MCF 10A (cell line): ENCODE results near the gene NDUFS8. TPM values are rescaled to one million over a fixed set of nuclear protein-coding genes. Genes with fewer than 3 reads are reported as not detected.

Experiments used
- BruUV-seq: library from RNA; stranded (reverse); fragments of 400-500 nt; replicated peaks from 2 replicates; lab custom pipeline; 2021; lab: Mats Ljungman, UMichigan
- CTCF ChIA-PET: fragments of 300-600 bp; sonication (Branson Sonifier 250); formaldehyde crosslinking; extraction: SDS; loops from one replicate; lab custom pipeline; 2021; ENCODE audit warnings: antibody characterized with exemption, inconsistent platforms; lab: Yijun Ruan, JAX
- POLR2A ChIA-PET: fragments of 300-600, 350-650 bp; sonication (Branson Sonifier 250); formaldehyde crosslinking; extraction: SDS; loops from one replicate; lab custom pipeline; 2020; ENCODE audit warnings: antibody characterized with exemption, inconsistent platforms; lab: Yijun Ruan, JAX
- DNase-seq: peaks from one replicate; pipeline ENCODE4 v3.0.0-alpha.2; 2018; ENCODE audit not compliant: unreplicated experiment
- H3K27ac Mint-ChIP-seq: one replicate; pipeline ENCODE4 v1.8.0; 2022; ENCODE audit warnings: mild to moderate bottlenecking, low read depth, mixed read lengths; ENCODE audit not compliant: unreplicated experiment
- H3K27me3 Mint-ChIP-seq: one replicate; pipeline ENCODE4 v1.8.0; 2022; ENCODE audit warnings: mixed read lengths; ENCODE audit not compliant: insufficient read depth, unreplicated experiment
- H3K36me3 Mint-ChIP-seq: one replicate; pipeline ENCODE4 v1.8.0; 2022; ENCODE audit warnings: mild to moderate bottlenecking, moderate library complexity, mixed read lengths; ENCODE audit not compliant: insufficient read depth, unreplicated experiment
- H3K4me1 Mint-ChIP-seq: one replicate; pipeline ENCODE4 v1.8.0; 2022; ENCODE audit warnings: mixed read lengths; ENCODE audit not compliant: insufficient read depth, unreplicated experiment
- H3K4me3 Mint-ChIP-seq: one replicate; pipeline ENCODE4 v1.8.0; 2022; ENCODE audit warnings: mild to moderate bottlenecking, moderate library complexity, mixed read lengths; ENCODE audit not compliant: unreplicated experiment
- H3K9me3 Mint-ChIP-seq: one replicate; pipeline ENCODE4 v1.8.0; 2022; ENCODE audit warnings: mixed read lengths; ENCODE audit not compliant: unreplicated experiment
- intact Hi-C: fragments of 100-400 bp; cut with micrococcal nuclease; formaldehyde crosslinking; loops from 2 replicates; pipeline ENCODE4 v1.14.1; 2022
- total RNA-seq: library from RNA; stranded (reverse); gene quantifications from 2 replicates; pipeline ENCODE4 v1.2.3, GENCODE V29; 2022
- TF ChIP-seq, protein P1 (sequence below): fragments of 200-600 bp; IDR thresholded peaks from one replicate; pipeline ENCODE4 v1.8.0; 2022; ENCODE audit warnings: antibody characterized with exemption, mild to moderate bottlenecking; ENCODE audit not compliant: unreplicated experiment

Gene NDUFS8
- total RNA-seq, 1 experiment from 2014 or later: 211 TPM

DNA sequence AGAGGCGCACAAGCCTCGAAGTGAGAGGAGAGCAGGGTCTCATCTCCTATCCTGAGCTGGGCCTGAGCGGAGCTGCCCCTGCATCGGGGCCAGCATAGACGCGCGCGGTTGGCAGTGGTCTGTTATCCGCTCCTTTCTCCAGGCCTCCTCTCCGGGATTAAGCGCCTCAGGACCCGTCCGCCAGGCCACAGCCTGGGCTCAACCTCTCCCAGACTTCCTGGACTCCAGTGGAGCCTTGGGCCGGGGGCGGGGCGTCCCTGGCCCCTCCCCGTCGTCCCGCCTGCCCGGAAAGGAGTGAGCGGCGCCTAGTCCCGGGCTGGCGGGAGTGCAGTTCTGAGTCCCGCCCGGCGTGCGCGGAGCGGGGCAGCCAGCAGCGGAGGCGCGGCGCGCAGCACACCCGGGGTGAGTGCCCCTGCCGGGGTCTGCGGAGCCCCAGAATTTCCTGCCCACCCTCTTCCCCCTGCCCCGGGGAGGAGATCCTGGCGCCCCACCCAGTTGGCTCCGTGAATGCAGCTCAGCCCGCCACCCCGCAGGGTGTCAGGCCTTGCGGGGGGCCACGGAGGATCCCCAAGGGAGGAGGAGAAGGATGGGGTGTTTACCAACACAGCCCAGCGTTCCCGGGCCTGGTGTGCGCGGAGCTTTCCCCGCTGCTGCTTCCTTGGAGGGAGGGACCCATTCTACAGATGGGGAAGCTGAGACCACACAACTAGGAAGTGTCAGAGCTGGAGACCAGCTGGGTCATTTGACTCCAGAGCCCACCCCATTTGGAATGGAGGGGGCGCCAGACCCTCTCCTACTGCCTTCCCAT, 8.4 kb downstream of the NDUFS8 start, which contains the start of gene TCIRG1:
Gene TCIRG1 (plus strand): TSS at position 308 of the 808 bp plus-strand sequence. CDS start 2,247 bp downstream, outside the sequence.
- Mint-ChIP-seq H3K27ac (no peak within 1 kb of the TSS), H3K4me3 (peak within 1 kb of the TSS; percentile 60), H3K36me3 (peaks cover 5% of the 10 kb centered on the region), H3K4me1 (no peaks in the 10 kb centered on the region), H3K9me3 (no peaks in the 10 kb centered on the region), H3K27me3 (no peaks in the 10 kb centered on the region)
- BruUV-seq: no TSS peak
- CTCF ChIA-PET: interaction anchor here (0.7 to 1.0 kb wide), 2 partner anchors 17 to 1257 kb away, joined by 3 read pairs; no protein-coding TSS in a partner anchor
- POLR2A ChIA-PET: interaction anchor here (1.0 to 1.9 kb wide), 5 partner anchors 7 to 173 kb away, joined by 3 to 6 read pairs (median 4); no protein-coding TSS in a partner anchor
- intact Hi-C loops: no loop called here
- peak; percentile 75 for DNase-seq
- TF ChIP-seq, protein P1, sequence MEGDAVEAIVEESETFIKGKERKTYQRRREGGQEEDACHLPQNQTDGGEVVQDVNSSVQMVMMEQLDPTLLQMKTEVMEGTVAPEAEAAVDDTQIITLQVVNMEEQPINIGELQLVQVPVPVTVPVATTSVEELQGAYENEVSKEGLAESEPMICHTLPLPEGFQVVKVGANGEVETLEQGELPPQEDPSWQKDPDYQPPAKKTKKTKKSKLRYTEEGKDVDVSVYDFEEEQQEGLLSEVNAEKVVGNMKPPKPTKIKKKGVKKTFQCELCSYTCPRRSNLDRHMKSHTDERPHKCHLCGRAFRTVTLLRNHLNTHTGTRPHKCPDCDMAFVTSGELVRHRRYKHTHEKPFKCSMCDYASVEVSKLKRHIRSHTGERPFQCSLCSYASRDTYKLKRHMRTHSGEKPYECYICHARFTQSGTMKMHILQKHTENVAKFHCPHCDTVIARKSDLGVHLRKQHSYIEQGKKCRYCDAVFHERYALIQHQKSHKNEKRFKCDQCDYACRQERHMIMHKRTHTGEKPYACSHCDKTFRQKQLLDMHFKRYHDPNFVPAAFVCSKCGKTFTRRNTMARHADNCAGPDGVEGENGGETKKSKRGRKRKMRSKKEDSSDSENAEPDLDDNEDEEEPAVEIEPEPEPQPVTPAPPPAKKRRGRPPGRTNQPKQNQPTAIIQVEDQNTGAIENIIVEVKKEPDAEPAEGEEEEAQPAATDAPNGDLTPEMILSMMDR: no peak

DNA sequence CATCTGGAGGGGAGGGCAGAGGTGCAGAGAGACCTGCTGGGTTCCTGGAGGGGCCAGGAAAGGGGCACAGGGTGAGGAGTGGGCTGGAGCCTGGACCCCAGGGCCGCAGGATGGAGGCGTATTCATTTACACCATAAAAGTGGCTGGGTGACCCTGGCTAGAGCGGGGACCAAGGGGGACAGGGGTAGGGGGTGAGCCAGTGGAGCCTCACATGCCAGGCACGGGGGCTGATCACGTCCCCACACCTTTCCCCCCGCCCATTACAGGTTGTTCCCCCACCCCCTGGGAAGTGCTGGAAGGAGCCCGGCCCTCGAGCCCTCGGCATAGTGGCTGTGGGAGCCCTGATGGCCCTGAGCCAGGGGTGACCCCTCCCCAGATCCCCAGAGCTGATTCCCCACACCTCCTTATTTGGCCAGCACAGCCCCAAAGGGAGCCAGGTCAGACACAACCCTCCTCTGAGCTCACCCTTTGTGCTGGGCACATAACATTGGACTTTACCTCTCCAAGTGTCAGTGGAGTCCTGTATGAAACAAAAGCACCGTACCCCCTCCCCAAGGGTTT, 9.1 kb downstream of the NDUFS8 start:
- TF ChIP-seq, protein P1: no peak
- Mint-ChIP-seq H3K4me3 (peak overlapping the region; percentile 60), H3K4me1 (no peaks in the 10 kb centered on the region), H3K9me3 (no peaks in the 10 kb centered on the region), H3K27me3 (no peaks in the 10 kb centered on the region), H3K27ac (no peak overlapping the region), H3K36me3 (no peaks in the 10 kb centered on the region)
- DNase-seq: no peak
- ChIA-PET POLR2A (interaction anchor here (1.0 to 1.9 kb wide), 4 partner anchors 8 to 25 kb away, joined by 3 to 6 read pairs (median 4); no protein-coding TSS in a partner anchor), CTCF (no interaction called here)
- BruUV-seq: no TSS peak
- intact Hi-C loops: no loop called here

DNA sequence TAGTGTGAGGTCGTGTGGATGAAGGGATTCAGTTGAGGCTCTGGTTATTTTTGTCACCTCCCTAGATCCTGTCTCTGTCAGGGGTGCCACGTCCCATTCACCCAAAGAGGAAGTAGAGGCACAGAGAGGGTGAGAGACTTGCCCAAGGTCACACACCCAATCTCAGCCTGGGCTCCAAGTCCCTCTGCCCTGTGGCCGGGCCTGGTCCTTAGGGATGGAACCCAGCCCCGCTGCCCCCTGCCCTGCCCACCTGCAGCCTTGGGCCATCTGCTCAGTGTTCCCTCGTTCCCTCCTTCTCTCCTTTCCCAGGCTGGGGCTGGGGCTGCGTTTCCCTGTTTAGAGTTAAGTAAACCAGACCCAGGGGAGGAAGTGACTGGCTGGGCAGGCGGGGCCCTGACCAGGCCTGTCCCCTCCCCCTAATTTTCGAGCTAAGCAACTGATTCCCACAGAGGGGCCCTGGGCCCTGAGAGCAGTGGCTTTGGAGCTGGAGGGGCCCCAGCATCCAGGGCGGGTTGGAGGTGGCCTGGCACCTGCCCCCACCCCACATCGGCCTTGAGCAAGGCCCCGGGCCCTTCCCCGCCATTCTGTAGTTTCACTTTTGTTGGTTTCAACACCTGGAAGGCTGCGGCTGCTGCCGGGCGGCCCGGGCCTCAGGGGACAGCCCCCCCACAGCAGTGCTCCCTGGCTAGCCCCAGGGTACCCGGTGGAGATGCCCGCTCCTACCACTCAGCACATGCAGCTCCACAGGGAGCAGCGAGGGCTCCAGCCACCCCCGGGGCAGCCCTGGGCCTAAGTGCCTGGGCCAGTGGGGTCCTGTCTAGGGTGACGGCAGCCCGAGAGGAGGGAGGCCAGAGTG, 9.8 kb downstream of the NDUFS8 start:
- H3K36me3 Mint-ChIP-seq: no peaks in the 10 kb centered on the region
- TF ChIP-seq, protein P1: no peak
- no peak for DNase-seq
- BruUV-seq: no TSS peak
- no peaks in the 10 kb centered on the region for H3K9me3 Mint-ChIP-seq
- no peaks in the 10 kb centered on the region for H3K4me1 Mint-ChIP-seq
- peak overlapping the region; percentile 57 for H3K4me3 Mint-ChIP-seq
- ChIA-PET CTCF (interaction anchor here (1.3 kb wide), 1 partner anchor 7 kb away, joined by 3 read pairs; no protein-coding TSS in a partner anchor), POLR2A (interaction anchor here (1.9 kb wide), 1 partner anchor 9 kb away, joined by 4 read pairs; no protein-coding TSS in a partner anchor)
- H3K27ac Mint-ChIP-seq: no peak overlapping the region
- intact Hi-C loops: no loop called here
- no peaks in the 10 kb centered on the region for H3K27me3 Mint-ChIP-seq
